H1 (cell line): ENCODE measurements around the gene RAPGEF1. TPM values are rescaled to one million over a fixed set of nuclear protein-coding genes. Genes with fewer than 3 reads are reported as not detected.

Source experiments
- ASH2L ChIP-seq: fragments of 200-600, 300-600 bp; sonication (generic); IDR thresholded peaks from one replicate; pipeline ENCODE4 v1.7.1; 2017; ENCODE audit warnings: low read length
- HDAC2 ChIP-seq, 2 experiments: fragments of 300-600 bp in 1 of 2; sonication (generic) in 1 of 2; IDR thresholded peaks; 2 replicates each; pipeline ENCODE4 v1.6.1; 2011 to 2012; ENCODE audit warnings: low read depth in 2 of 2, low read length in 2 of 2, mild to moderate bottlenecking in 2 of 2, moderate library complexity in 2 of 2, borderline replicate concordance in 1 of 2, inconsistent platforms in 1 of 2
- NRF1 ChIP-seq: IDR thresholded peaks from 2 replicates; pipeline ENCODE4 v1.6.1; 2011; ENCODE audit warnings: mild to moderate bottlenecking, low read depth, low read length, improper control_type of control experiment
- RNF2 ChIP-seq: fragments of 200-900, 300-1000 bp; sonication (generic); IDR thresholded peaks from 2 replicates; pipeline ENCODE4 v1.7.1; 2016; ENCODE audit warnings: borderline replicate concordance, low read depth, mild to moderate bottlenecking, antibody characterized with exemption, low read length; ENCODE audit not compliant: poor library complexity, severe bottlenecking; ENCODE audit errors: missing control alignments
- SAP30 ChIP-seq: fragments of 300-600 bp; sonication (generic); IDR thresholded peaks from 2 replicates; pipeline ENCODE4 v1.7.1; 2012; ENCODE audit warnings: low read length, moderate library complexity, mild to moderate bottlenecking, inconsistent platforms; ENCODE audit not compliant: insufficient read depth, insufficient replicate concordance
- TEAD4 ChIP-seq: IDR thresholded peaks from 2 replicates; pipeline ENCODE4 v1.6.1; 2012; ENCODE audit warnings: low read depth, low read length, inconsistent platforms, mixed read lengths
- polyA plus RNA-seq, 7 experiments: library from polyadenylated mRNA; depleted of rRNA in 3 of 7; stranded (reverse) in 5 of 7; unstranded in 2 of 7; fragments of >200 nt in 5 of 7; fragments of 200-250 nt in 2 of 7; gene quantifications; 1 replicate in 5 of 7; 2 replicates in 1 of 7; 4 replicates in 1 of 7; pipeline versions ENCODE4 v1.2.1 to v1.2.3, GENCODE V29; 2011 to 2013; ENCODE audit warnings: missing spikeins in 2 of 7, mixed read lengths in 2 of 7
- total RNA-seq: library from RNA; stranded (reverse); fragmentation: NEBNext Ultra II Directional; extraction: Animal tissue kit (Norgen Biotek cat#: 25700); gene quantifications from 2 replicates; pipeline ENCODE4 v1.2.1, GENCODE V29; 2021

RAPGEF1 gene
- total and polyA plus RNA-seq, 2 of the 8 experiments (the other 6 are each of a cell fraction or from before 2014, with no cell fraction given), result 29.7 to 78.9 TPM

DNA sequence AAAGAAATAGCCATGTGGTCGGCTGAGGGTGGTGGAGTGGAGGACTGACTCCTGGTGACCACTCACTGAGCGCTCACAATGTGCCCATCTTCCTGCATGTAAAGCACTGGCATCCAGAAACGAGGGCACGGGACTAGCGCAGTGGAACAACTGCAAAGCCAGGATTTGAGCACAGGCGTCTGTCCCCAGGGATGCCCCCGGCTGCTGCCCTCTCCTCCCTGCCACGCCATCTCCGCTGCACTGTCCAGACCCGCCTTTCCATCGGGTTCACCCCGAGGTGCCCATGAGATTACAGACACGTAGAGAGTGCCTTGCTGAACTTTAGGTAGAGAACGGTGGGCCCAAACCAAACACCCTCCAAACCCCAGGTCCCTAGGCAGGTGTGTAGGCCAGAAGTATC is 149.9 kb downstream of the RAPGEF1 start (continued):
- TF ChIP-seq ASH2L (no peak), TEAD4 (no peak), SAP30 (no peak), RNF2 (no peak), NRF1 (no peak), HDAC2 (IDR thresholded peaks at IDR 0.05; ENCODE audit: borderline replicate concordance in 1 of 2, low read depth in 2 of 2, low read length in 2 of 2) (no peak)
